ENCODE measurements around the gene DAP.
"Not testable (repeated sequence)": the region's sequence is repeated elsewhere in the genome, so short reads cannot be mapped to it uniquely, and the experiment has no call there.

Gene DAP, protein sequence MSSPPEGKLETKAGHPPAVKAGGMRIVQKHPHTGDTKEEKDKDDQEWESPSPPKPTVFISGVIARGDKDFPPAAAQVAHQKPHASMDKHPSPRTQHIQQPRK

DNA sequence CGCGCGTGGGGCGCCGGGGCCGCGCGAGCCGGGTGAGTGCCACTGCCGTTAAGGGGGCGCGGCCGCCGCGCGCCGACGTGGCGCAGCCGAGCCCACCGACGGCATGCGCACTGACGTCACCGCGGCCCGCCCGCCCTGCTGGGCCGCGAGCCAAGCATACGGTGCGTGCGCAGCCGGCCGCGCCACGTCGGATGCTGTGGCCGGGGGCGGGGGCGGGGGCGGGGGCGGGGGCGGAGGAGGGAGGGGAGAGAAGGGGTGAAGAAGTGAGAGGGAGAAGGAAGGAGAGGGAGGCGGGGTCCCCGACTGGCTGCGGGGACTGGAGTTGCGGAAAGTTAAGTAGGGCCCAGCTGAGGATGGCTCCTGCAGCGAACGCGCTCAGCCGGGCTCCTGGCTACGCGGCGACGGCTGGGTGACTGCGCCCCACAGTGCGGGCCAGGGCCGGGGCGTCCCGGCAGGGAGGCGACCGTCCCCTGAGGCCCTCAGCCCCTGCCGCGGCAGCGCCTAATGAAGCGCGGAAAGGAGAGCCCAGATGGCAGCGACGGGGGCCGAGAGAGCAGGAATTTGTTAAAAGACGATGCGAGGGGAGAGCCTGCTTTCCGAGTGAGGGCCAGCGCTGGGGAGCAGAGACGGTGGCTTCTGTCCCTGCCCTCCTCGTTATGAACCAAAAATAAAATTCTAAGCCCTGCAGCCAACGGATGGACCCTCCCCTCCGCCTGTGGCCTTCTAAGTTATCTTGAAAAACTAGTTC lies at the start of gene DAP:
DAP (minus strand) TSS at position 50 of the 748 bp plus-strand sequence. CDS start 166 bp downstream, outside the sequence.
- peak; percentile 71 to 80 for DNase-seq (ENCODE audit: low read depth in 2 of 2)

DNA sequence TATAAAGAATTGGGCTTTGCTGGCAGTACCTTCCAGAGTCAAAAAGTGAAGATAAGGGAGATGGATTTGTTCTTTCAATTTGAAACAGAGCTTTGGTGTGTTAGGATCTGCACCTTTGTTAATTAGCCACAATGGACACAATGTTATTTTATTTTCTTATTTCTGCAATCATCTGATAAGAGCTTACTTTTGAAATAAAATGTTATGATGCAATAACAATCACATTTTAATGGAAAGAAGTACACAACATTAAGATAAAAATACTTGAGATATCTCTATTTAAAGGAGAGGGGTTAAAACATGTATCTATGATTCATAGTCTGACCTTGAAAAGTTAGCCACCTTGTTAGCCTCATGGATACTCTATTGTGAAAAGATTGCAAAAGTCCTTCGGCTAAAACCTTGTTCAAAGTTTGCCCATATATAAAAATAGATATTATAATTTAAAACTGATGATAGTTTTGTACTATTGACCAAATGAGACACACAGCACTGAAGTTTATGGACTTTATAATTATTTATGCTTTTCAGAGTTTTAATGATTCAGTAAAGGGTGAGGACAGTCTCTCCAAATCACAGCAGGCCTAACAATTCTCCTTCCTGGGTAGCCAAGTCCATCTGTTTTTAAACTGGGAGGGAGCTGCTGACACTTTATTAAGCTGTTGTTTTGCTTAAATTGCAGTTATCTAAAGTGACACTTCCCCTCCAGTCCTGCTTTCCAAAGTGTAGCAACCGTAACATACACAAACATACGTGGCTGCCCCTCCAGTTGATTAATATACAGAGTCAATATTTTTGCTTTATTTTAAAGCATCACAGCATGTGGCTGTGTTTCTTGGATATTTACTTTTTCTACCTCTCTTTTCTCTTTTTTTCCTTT lies 47.6 kb upstream of the DAP start:
- no peak for DNase-seq (ENCODE audit: low read depth in 2 of 2)

DNA sequence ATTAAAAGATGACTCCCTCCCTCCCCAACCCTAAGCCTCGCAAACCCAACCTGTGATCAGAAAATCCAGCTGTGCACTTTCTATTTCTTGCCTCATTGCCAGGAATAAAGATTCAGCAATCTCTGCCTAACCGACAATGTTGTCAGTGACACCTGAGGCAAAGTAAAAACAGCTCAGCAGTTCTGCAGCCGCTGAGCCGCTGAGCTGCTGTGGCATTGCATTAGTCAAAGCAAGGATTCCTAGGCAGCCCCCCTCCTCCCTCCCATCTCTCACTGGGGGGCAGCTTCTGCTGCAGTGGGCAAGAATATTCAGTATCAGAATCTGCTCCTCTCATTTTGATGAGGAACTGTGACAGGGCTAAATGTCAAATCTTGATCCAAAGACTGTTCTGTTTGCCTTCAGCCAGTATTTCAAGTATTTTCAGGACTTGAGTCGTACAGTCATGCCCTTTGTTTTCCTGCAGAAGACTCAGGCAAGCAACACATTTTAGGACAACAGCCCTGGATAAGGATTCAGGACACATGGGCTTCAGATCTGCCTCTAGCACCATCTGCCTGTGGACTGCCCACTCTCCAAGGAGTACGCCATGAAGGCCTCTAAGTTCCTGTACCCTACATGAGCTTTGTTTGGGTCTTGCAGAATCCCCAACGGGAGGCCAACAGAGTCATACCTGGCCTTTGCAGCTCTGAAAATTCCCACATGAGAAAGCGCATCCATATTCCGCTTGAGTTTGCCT lies 41.1 kb upstream of the DAP start:
- DNase-seq (ENCODE audit: low read depth in 2 of 2) = no peak

DNA sequence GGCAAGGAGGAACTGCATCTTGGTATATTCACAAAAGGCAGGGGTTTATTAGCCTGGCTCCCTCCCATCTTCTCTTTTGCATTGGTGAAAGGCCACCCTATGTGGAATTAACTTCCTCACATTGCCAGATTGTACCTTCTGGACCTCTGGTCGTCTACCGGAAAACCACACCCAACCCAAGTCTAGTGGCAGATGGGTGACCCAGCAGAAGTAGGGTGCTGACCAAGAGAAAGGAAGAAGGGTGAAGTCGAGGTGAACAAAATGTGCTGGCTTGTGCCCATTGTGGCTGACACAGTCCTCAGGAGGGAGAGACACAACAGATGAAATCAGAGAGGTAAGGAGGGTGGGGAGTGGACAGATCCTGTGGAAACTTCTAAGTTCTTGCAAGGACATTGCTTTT lies 39.8 kb upstream of the DAP start:
- no peak for DNase-seq (ENCODE audit: low read depth in 2 of 2)

DNA sequence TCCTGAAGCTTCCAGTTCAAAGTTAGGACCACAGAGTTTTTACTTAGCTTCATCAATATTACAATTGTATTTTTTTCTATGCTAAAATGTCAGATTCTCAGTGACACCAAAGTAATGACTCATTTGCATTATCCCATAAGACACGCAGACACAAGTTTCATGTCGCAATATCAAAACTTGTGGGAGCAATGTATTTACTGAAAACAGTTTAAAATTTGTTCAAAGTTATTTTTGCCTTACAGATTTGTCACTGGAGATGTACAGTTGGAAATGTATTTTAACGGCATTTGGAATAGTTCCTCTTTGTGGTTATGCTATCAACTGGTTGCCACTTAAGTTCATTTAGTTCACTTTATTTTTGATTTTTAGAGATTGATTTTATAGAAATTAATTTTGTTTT lies 36.2 kb upstream of the DAP start:
- DNase-seq (ENCODE audit: low read depth in 2 of 2) = no peak

DNA sequence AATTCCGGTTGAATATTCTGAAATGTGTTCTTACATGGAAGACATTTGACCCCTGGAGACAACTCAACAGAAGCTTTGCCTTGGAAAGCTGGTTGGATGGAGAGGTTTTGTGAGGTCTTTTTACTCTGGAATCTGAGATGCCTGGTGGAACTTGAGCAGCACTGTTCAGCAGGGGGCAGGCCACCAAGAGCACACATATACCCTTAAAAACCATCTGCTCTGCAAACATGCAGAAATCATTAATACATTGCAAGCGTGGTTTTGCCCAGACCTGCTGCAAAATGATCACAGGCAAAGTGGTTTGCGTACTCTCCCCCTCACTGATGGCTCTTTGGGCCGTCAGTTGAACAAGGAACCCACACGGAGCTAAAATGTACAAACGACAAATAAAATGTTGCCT lies 32.8 kb upstream of the DAP start:
- DNase-seq (ENCODE audit: low read depth in 2 of 2) = no peak

DNA sequence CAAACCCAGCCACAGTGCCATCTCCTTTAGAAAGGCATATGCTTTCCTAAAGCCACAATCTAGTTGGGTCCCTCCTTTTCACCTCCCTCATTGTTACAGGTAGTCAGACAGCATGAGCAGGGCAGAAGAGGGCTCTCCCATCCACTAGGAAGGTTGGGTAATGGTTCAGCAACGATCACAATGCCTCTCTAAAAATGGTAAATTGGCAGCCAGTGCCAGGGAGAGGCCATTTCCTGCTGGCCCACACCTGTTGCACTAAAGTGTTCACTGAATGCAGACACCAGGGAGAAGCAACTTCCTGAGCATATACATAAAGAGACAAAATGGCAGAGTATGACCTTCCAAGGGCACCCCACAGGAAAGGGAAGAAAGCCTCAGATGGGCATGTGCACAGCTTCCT lies 31.3 kb upstream of the DAP start:
- no peak for DNase-seq (ENCODE audit: low read depth in 2 of 2)

DNA sequence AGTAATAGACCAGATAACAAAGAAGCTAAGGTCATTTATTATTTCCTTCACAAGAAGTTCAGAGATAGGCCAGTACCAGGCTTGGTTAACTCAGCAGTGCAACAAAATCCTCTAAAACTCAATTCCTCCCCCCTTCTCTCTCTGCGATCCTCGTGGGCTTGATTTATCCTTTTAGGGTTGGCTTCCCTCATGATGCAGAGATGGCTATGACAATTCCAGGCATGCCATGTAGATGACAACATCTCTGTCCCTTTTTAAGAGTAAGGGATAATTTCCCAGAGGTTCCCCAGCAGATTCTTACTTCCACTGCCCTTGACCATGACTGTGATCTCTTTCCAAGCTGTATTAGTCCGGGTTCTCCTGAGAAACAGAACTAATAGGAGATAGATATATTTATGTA lies 28.7 kb upstream of the DAP start:
- no peak for DNase-seq (ENCODE audit: low read depth in 2 of 2)

DNA sequence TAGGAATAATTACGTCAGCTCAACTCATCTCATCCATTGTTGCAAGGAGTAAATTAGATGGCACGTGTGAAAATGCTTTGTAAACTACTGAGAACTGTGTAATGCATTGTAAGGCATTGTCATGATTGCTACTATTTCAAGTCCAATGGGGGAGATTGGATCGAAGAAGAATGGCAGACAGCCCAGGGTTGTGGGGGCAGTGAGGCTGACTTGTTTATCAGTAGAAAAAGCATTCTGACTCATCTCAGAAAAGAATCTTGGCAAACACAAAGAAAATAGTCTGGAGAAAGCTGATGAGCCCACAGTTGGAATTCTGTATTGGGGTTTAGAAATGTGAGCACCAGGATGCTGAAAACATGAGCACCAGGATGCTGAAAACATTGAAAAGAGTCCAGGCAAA lies 28.0 kb upstream of the DAP start:
- no peak for DNase-seq (ENCODE audit: low read depth in 2 of 2)

DNA sequence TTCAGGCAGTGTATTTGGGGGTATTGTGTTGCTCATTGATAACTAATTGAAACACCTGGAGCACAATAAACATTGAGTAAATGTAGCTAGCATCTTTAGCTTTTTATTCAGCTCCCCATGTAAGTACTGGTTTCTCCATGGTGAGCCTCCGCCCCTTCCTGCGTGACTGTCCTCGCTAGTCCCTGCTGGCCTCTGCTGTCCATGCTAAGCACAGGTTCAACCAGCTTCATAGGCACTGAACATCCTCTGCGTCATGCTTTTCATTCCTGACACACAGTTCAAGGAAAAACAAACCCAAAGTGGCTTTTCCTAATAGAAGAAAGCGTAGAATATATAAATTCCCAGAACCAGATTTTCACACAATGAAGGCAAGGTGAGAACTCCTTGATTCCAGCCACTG lies 27.3 kb upstream of the DAP start:
- no peak for DNase-seq (ENCODE audit: low read depth in 2 of 2)

DNA sequence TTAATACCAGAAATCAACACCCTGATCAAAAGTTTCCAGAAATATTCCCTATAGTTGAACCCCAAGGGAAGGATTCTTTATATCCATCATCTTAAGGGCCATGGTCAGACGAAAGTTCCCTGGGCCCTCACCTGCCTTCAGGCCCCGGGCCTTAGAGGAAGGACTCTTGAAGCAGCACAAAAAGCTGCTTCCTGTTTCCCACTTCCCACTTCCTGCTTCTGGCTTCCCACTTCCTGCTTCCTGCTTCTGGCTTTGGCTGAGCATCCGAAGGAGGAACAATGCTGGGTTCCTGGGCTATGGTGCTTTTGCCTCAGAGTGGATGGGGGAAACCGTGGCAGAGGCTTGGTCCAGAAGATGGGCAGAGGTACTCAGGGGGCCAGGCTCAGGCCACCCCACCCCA lies 25.8 kb upstream of the DAP start:
- DNase-seq (ENCODE audit: low read depth in 2 of 2) = no peak

DNA sequence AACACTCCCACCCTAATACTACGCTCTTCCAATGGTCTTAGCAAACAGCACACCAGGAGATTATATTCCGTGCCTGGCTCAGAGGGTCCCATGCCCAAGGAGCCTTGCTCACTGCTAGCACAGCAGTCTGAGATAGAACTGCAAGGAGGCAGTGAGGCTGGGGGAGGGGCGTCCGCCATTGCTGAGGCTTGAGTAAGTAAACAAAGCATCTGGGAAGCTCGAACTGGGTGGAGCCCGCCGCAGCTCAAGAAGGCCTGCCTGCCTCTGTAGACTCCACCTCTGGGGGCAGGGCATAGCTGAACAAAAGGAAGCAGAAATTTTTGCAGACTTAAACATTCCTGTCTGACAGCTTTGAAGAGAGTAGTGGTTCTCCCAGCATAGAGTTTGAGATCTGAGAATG lies 19.2 kb upstream of the DAP start:
- not testable (repeated sequence) for DNase-seq (ENCODE audit: low read depth in 2 of 2)

DNA sequence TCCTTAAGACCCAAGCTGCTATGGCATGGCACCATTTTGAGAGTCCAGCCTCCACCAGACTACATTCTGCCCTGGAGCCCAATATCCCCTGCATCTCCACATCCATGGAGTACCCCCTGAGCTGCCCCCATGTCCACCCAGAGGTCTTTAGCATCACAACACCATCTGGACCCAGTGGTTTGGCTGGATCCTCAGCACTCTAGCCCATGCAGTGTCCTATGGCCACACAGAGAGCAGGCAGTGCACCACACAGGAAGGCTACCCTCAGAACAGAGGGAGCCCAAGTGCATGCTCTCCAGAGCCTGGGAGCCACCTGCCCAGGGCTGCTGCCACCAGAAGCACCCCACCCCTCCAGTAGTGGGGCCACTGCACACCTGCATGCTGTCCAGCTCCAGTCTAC lies 18.6 kb upstream of the DAP start:
- no peak for DNase-seq (ENCODE audit: low read depth in 2 of 2)

DNA sequence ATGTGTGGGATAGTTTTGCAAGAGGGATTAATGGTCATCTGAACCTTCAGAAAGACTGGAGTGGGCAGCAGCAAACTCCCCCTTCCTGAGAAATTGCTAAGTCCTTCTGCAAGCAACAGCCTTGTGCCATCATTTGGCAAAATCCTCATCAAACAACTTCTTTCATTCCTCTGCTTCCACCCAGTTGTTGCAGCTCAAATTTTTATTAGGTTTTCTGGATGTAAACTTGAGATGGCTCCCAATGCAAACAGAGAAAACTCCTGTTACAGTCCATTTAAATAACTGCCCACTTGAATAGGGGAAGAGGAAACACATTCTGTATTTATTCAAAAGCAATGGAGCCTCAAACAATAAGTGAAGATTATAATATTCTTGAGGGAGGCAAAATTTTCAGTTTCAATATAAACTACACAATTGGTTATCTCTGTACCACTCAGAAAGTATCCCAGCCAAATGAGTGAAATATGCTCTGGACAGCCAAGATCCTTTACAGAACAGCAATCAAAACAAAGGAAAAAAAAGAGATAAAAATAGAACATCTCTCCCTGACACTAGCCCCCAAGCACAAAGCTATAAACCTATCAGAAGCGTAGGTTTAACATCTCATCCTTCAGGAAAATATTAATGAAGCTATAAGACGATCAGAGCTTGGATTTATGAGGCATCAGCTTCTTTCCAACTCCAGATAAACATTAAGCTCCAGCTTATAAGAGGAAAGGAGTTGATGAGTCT lies 17.3 kb upstream of the DAP start:
- no peak for DNase-seq (ENCODE audit: low read depth in 2 of 2)

DNA sequence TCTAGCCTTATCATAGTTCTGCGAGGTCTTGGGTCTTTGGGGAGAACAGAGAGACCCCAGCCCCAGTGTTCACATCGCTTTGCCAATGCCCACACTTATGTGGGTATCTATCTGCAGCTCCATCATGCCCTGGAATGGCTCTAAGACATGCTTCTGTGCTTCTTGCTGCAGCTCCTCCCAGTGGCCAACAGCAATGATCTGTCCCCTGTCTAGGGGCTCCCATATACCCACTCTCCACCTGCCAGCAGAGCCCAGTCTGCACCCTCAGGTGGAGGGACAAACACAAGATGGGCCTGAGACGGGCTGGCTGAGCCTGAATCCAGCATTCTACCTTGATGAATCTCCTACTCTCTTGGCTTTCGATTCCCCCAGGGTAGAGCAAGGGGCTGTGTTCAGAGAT lies 14.6 kb upstream of the DAP start:
- DNase-seq (ENCODE audit: low read depth in 2 of 2) = no peak

DNA sequence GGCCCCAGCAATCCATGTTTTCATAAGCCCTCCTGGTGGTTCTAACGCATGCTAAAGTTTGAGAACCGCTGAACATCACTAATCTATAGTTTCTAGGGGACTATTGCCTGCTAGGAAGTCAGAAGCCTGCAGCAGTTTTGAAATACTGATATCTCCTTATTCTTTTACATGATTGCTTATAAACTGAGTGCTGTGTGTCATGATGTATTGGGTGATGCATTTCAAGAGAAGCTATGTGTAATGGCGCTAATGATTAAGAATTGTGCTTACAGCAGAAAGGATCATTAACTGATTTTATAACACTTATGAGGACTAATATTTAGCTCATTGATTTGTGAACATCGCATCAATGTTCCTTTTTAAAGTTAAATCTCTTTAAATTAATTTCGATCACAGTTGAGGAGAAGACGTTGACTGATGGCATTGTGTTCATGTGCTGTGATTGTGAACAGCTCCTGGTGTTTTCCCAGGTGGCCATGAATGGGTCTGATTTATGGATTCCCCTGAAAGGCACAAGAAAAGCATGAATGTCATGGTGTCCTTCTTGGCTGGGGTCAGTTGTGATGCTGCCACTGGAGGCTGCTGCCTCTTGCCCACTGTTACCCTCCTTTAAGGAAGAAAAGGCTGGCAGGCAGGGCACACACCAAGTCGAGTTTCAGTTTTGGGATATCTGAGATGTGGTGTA lies 12.0 kb upstream of the DAP start:
- DNase-seq (ENCODE audit: low read depth in 2 of 2) = no peak

DNA sequence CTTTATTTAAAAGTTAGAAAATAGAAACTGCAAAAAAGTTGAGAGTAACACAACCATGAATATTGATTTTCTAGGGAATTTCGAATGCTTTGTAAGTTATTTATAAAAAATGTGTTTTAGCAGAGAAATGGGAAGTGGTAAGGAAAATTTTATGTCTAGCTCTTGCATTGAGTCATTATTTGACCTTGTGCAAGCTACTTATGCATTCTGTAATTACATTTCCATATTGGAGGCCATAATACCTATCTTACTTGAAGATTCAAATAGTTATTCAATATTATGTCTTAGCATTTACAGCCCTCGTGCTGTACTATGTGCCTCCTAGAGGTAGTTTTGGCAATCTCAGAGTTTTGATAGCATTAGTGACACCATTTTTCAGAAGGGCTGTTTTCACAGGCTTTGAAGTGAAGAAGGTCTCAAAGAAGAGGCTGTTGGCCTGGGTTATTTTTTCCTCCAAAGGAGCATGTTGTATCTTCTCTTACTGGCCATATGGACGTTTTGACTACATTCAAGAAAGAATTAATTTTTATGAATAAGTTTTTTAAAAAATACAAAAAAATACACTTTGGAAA lies 7.4 kb upstream of the DAP start:
- DNase-seq (ENCODE audit: low read depth in 2 of 2) = no peak

DNA sequence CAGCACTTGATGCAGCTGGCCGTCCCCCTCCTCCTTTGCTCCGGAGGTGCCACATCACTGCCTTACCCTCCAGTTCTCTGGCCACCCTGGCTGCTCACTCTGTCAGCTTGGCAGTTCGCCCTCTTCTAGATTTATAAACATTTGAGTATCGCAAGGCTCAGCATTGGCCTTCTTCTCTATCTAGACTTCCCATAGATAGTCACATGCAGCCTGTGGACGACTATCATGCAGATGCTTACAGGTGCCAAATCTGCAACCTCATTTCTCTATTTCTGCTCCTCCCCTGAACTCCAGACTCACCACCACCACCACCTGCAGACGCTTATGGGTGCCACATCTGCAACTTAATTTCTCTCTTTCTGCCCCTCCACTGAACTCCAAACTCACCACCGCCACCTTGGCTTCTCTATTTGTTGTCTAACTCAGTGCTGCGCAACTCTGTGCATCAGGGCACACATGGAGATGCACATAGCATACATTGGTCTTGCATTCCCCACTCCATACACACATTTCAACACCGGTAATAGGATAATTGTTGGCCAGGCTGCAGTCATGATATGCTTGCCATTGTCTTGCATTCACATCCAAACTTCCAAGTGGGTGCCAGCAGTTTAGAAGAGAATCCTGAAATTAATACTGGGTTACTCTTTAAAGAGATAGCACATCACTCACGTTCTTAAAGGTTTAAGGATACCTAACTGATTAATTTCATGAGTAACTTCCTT lies 1.9 kb upstream of the DAP start:
- no peak for DNase-seq (ENCODE audit: low read depth in 2 of 2)

DNA sequence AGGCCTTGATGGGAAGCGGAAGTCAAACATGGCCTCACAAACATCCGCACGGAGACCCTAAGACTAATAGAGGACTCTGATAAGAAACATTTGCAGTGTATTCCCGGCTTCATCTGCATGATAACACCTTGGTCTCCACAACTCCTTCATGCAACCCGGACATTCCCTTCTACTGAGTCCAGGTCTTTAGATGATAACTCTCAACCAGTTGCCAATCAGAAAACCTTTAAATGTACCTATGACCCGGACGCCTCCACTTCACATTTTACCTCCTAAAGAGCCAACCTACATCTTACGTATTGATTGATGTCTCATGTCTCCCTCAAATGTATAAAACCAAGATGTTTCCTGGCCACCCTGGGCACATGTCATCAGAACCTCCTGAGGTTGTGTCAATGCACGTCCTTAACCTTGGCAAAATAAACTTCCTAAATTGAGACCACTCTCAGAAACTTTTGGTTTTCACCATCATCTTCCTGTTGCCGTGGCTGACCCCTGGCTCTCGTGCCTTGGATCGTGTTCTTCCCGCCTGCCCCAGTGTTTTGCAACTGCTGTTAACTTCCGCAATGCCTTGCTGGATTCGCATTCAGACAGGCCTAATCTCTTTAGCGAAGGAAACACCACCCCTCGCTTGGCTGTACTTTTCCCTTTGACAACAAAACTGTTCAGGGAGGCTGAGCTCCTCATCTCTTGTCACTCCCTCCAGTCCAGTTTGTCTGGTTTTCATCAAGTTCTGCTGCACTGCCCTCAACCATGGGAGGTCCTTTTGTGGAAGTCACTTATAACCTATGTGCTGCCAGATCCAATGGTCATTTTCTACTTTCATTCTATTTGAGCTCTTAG lies 1.1 kb upstream of the DAP start:
- DNase-seq (ENCODE audit: low read depth in 2 of 2) = no peak

Measured in stimulated activated CD8-positive, alpha-beta memory T cell treated with anti-CD3 and anti-CD28 coated beads, Interleukin-15, amount 100 ng/mL, for 4 hours (primary cell).